ENCODE results near the gene USP7.
"Not testable (repeated sequence)": the region's sequence is repeated elsewhere in the genome, so short reads cannot be mapped to it uniquely, and the experiment has no call there.

Gene USP7

GRCh38 chr16:8894736-8895334, 68.9 kb downstream of the USP7 start:
- no peak for DNase-seq

DNA sequence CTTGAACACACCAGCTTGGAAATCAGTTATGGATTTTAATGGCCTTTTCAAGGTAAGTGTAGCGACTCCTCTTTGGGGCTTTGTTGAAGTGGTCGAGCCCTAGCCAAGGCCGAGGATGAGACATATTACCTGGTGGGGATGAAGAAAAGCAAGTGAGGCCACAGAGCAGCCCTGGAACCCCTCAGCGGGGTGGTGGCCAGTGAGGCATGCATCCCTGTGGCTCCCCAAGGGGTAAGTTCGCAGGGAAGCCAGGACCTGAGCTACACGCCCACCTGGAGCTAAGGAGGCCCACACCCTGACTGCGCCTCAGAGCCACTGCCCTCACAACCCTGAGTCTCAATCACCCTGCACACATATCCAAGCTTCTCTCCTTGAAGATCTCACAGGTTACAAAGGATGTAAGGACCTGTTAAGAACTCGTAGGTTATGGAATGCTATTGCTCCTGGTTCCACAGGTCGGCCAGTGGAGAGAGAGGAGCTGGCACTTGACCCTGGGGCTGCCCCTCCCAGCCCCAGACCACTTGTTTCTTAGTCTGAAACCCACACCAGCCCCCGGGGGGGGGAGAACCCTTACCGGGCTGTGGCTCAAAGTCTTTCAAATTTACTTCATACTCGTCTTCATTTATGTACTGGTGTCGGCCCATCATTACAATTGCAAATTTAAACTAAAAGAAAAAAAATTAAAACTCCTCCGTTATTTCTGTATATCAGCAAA, 69.6 kb downstream of the USP7 start:
- no peak for DNase-seq

DNA sequence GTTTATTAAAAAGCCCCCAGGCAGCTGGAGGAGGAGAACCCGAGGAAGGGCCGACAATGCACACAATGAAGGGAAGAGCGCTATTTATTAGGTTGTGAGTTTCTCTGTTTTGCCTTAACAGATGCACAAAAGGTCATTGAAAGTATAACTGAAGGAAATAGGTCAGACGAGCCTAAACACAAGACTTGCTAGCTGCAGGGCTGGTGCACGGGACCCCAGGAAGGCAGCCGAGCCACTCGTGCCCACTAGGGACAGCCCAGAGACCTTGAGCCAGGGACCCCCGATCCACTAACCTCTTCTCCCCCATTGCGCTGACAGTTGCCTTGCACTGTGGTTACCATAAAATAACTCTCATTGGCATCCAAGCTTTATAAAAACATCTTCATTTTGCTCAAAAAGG, 70.3 kb downstream of the USP7 start:
- no peak for DNase-seq

DNA sequence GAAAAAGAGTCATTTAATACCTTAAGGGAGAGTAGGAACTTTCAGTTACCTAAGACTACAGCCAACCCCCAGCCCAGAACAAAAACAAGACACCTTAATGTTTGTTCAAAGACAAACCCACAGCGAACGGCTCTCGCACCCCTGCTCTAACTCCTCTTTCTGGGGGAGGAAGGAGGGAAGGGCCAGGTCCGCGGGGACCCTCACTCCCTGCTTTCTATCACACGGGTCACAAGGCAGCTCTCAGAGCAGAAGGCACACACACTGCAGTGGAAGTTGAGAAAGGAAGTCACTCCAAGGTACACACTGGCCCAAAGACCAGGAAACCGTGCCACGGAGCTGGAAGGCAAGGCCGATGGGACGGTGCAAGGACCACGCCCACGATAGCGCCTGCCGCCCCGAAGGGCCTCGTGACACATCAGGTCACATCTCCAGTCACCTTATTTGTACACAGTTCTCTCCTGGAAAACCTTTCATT, 71.6 kb downstream of the USP7 start:
- DNase-seq = no peak

- no peak for DNase-seq
These were observed 73.2 kb downstream of the USP7 start for GRCh38 chr16:8890549-8890921.

GRCh38 chr16:8889893-8890548, 73.7 kb downstream of the USP7 start:
- no peak for DNase-seq

GRCh38 chr16:8888951-8889892, 74.5 kb downstream of the USP7 start:
- no peak for DNase-seq

- DNase-seq = no peak
These were observed 75.7 kb downstream of the USP7 start for GRCh38 chr16:8887952-8888560.

GRCh38 chr16:8887431-8887765, 76.3 kb downstream of the USP7 start:
- no peak for DNase-seq

DNA sequence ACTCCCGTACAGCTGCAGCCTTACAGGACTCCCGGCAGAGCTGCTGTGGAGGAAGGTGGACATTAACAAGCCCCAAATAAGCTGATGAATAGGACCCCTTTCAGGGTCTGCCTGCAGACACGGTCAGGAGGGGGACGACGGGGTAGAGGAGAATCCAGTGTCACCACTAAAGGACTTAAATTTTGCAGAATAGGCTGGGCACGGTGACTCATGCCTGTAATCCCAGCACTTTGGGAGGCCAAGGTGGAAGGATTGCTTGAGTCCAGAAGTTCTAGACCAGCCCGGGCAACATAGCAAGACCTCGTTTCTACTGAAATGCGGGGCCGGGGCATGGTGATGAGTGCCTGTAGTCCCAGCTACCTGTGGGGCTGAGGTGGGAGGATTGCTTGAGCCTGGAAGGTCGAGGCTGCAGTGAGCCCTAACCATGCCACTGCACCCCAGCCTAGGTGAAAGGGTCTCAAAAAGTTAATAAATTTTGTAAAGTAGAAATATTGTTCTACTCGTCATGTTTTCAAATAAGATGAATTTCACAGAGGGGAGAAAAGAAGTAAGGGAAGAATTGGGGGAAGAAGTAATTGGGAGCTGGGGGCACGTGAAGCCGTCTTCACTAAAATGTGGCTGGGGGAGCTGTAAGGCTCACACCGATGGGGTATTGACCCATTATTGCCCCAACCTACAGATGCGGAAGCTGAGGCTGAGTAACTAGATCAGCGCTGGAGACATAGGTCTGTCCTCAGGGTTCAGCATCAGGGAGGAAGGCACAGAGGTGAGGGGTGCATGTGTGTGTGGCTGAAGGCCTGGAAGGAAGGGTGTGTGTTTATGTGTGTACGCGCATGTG, 76.9 kb downstream of the USP7 start:
- no peak for DNase-seq

- no peak for DNase-seq
These were observed 77.8 kb downstream of the USP7 start for GRCh38 chr16:8885674-8886592.

DNA sequence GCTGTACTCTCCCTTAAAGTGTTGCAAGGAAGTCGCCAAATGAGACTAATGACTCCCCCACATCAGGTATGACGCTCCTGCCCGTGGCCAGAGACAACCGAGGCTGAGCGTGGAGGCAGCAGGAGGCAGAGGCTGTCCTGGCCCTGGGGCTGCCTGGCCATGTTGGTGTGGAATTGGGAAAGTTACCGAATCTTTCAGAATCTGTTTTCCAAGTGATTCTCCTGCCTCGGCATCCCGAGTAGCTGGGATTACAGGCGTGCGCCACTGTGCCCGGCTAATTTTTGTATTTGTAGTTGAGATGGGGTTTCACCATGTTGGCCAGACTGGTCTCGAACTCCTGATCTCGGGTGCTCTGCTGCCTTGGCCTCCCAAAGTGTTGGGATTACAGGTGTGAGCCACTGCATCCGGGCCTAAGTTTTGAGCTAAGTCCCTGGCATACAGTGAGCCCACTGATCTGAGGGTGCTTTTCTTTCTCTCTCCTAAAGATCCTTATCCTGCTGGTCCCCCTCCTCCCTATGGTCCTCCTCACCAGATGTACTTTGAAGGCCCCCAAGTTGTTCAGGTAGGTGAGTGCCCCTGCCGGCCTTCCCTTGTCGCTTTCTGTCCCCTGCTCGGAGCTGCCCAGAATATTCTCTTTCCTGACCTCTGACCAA, 80.9 kb downstream of the USP7 start:
- no peak for DNase-seq

GRCh38 chr16:8882041-8882617, 81.6 kb downstream of the USP7 start, which contains the start of gene LITAFD:
TSS of gene LITAFD (plus strand) at chr16:8882351. CDS start at chr16:8884356, 2,005 bp downstream.
- DNase-seq = no peak

GRCh38 chr16:8880839-8881510, 82.7 kb downstream of the USP7 start:
- DNase-seq = no peak

GRCh38 chr16:8878523-8878911, 85.2 kb downstream of the USP7 start:
- DNase-seq = no peak

DNA sequence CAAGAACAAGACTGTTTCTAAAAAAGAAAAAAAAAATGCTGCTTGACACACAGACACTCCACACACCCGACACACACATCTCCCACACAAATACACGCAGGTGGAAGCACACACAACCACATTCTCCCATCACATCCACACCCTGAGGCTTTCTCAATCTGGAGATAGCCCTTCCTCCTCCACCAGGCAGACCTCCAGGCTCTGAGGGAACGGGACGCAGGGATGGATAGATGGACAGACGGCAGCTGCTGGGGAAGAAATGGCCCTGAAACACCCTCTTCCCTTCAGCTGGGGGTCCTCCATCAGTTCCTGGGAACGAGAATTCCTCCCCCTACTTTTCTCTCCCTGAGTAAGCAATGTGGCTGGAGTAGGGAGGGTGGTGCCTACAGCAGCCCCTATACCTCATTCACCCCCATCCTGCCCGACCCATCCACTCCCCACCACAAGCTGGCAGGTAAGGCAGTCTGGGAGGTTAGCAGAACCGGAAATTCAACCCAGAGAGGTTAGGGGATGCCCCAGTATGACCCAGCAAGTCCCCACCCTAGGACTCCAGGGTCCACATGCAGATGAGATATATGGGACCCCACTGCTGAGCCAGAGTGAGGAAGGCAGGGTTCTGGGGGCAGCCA, 85.7 kb downstream of the USP7 start:
- DNase-seq = no peak

DNA sequence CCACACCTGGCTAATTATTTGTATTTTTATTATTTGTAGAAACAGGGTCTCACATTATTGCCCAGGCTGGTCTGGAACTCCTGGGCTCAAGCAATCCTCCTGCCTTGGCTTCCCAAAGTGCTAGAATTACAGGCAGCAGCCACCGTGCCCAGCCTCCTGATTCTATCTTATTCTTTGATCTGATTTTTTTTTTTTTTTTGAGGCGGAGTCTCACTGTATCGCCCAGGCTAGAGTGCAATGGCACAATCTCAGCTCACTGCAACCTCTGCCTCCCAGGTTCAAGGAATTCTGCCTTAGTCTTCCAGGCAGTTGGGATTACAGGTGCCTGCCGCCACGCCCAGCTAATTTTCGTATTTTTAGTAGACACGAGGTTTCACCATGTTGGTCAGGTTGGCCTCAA, 88.4 kb downstream of the USP7 start:
- not testable (repeated sequence) for DNase-seq

DNA sequence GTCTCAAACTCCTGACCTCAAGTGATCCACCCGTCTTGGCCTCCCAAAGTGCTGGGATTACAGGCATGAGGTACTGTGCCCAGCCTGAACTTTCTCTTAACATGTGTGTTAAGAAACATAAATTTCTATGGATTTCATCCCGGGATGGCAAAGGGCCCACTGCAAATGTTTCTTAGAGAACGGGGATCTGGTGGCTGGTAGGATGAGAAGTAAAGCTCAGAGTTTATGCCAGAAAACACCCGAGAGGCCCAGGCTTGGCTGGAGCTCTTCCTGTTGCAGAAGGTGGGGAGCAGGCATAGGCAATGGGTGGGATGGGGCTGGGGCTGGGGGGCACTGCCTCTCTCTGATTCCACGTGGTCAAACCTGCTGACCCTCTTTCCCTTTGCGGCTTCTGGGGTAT, 89.3 kb downstream of the USP7 start:
- DNase-seq = no peak

DNA sequence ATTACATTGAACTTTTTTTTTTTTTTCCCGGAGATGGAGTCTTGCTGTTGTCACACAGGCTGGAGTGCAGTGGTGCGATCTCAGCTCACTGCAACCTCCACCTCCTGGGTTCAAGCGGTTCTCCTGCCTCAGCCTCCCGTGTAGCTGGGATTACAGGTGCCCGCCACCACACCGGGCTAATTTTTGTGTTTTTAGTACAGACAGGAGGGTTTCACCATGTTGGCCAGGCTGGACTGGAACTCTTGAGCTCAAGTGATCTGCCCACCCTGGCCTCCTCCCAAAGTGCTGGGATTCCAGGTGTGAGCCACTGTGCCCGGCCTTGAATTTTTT, 89.9 kb downstream of the USP7 start:
- DNase-seq = not testable (repeated sequence)
